ENCODE results near the gene HNRNPA1. TPM values are rescaled to one million over a fixed set of nuclear protein-coding genes. Genes with fewer than 3 reads are reported as not detected.

Gene HNRNPA1
- total and polyA plus RNA-seq, 2 of the 4 experiments (the other 2 are of a cell fraction), result 747 to 1,409 TPM

- no peak overlapping the region for H2BK5ac ChIP-seq (ENCODE audit: low read depth, low read length, poor library complexity, severe bottlenecking)
- H2BK120ac ChIP-seq (ENCODE audit: low read depth, low read length), result no peak overlapping the region
- H3K23ac ChIP-seq (ENCODE audit: low read depth, low read length), result no peak overlapping the region
- H4K8ac ChIP-seq (ENCODE audit: low read depth in 2 of 2, low read length in 2 of 2), result no peak overlapping the region
- in situ Hi-C loops (cut with MboI; ENCODE audit: low sequenced_read_pairs), result no loop called here
- H3K18ac ChIP-seq (ENCODE audit: low read depth, low read length), result no peak overlapping the region
- no peak for DNase-seq
- no peak overlapping the region for H4K5ac ChIP-seq (ENCODE audit: low read depth, low read length)
- ChIA-PET CTCF (no interaction called here), POLR2A (ENCODE audit: unreplicated experiment) (no interaction called here)
- H3K27ac ChIP-seq (ENCODE audit: insufficient read depth, low read length), result no peak overlapping the region
- no peak for ATAC-seq (ENCODE audit: low read depth)
- no peak overlapping the region for H3K4me3 ChIP-seq (ENCODE audit: insufficient read depth, low read depth, low read length)
- H2BK15ac ChIP-seq (ENCODE audit: low read depth, low read length), result no peak overlapping the region
- H3K27me3 ChIP-seq (ENCODE audit: control insufficient read depth, insufficient read depth, low read length), result no peaks in the 10 kb centered on the region
- no peak overlapping the region for H2BK20ac ChIP-seq (ENCODE audit: low read depth, low read length)
- no peak overlapping the region for H2AK9ac ChIP-seq (replicated peaks; ENCODE audit: low read depth, low read length, poor library complexity)
- H3K4me1 ChIP-seq (ENCODE audit: control insufficient read depth, insufficient read depth, low read length), result no peaks in the 10 kb centered on the region
- no peak overlapping the region for H3K4me2 ChIP-seq (ENCODE audit: low read depth, low read length)
- H3K36me3 ChIP-seq (ENCODE audit: control insufficient read depth, insufficient read depth, low read length), result peaks cover 24% of the 10 kb centered on the region
- intact Hi-C loops (cut with micrococcal nuclease), result no loop called here
- no peak overlapping the region for H4K91ac ChIP-seq (ENCODE audit: insufficient read depth, low read depth, low read length)
- no peak overlapping the region for H2AFZ ChIP-seq (replicated peaks; ENCODE audit: low read length, poor library complexity)
- no peak overlapping the region for H3K9ac ChIP-seq (ENCODE audit: low read depth, low read length)
- no peak overlapping the region for H2AK5ac ChIP-seq (ENCODE audit: low read depth, low read length)
- H3K79me1 ChIP-seq (ENCODE audit: low read depth in 1 of 2, low read length in 2 of 2), result peaks cover 29 to 40% of the 10 kb centered on the region in 2 experiments
- no peak overlapping the region for H3K4ac ChIP-seq (ENCODE audit: low read depth, low read length)
- BruUV-seq (replicated peaks), result no TSS peak
- no peaks in the 10 kb centered on the region for H3K9me1 ChIP-seq (ENCODE audit: insufficient read depth, low read length)
- no peak overlapping the region for H3K56ac ChIP-seq (ENCODE audit: extremely low read depth, insufficient read depth, low read length)
- no peak overlapping the region for H3K14ac ChIP-seq (replicated peaks; ENCODE audit: low read depth, low read length)
- no peak for TF ChIP-seq NFE2L2 (IDR thresholded peaks at IDR 0.05; ENCODE audit: low read depth, low read length)
- TF ChIP-seq CTCF (conservative IDR thresholded peaks at IDR 0.05; ENCODE audit: low read depth, low read length), result no peak
- TF ChIP-seq ELK1 (IDR thresholded peaks at IDR 0.05; ENCODE audit: borderline replicate concordance, low read depth, low read length), result no peak
- dilution Hi-C loops (cut with HindIII; ENCODE audit: low sequenced_read_pairs, unreplicated experiment), result no loop called here
- 81% methylated on average over 2 of the region's 6 CpGs; no CpG with 5 or more reads in 1 of the 2 experiments for WGBS, 2 experiments (ENCODE audit: extremely low coverage in 2 of 2, insufficient read length in 1 of 2)
- no peaks in the 10 kb centered on the region for H4K20me1 ChIP-seq (ENCODE audit: insufficient read depth, low read length)
- H3K9me3 ChIP-seq (ENCODE audit: control insufficient read depth, insufficient read depth, low read length), result no peaks in the 10 kb centered on the region
These were observed 34.4 kb upstream of the HNRNPA1 start for GRCh38 chr12:54246011-54246641.

Data from IMR-90 (cell line).